NCI-H2171 (cell line): ENCODE measurements around the gene BLVRA.
"Not testable (repeated sequence)": the region's sequence is repeated elsewhere in the genome, so short reads cannot be mapped to it uniquely, and the experiment has no call there.

Experiments used
- DNase-seq: peaks from one replicate; lab custom pipeline; 2025; lab: John Stamatoyannopoulos, UW

The BLVRA gene

DNA sequence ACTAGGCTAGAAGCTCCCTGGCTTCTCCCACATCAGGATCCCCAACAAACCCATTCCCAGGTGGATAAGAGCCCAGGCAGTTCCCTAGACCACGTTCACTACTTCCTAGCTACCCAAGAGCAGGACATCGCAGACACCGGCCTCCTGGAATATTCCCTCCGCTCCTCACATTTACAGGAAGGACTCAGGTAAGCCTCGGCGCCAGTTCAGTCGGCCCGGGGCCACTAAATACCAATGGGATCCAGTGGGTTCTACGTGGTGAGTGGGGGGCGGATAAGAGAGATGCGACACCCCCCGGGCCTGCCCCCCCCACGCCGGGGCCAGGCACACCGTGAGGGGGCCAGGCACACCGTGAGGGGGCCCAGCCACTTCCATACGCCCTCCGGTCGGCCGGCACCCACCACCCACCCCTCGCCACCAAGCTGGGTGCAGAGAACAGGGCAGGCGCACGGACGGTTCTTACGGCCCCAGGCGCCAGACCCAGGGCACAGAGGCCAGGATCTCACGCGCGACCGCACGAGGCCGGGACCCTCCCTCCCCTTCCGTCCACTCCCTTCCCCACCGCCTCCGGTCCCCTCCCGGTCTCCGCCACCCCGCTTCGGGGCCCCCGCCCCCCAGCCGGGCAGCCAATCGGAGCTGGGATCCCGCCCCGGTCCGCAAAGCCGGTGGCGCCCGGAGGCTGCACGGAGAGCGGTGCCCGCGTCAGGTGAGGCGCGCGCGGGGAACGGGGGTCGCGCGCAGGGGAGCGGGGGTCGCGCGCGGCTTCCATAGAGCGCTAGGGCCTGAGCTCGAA is at the start of gene BLVRA:
Gene BLVRA, plus strand, starts transcription at position 652 of the 793 bp plus-strand sequence. CDS start 12,479 bp downstream, outside the sequence.
- peak; percentile 53 for DNase-seq

DNA sequence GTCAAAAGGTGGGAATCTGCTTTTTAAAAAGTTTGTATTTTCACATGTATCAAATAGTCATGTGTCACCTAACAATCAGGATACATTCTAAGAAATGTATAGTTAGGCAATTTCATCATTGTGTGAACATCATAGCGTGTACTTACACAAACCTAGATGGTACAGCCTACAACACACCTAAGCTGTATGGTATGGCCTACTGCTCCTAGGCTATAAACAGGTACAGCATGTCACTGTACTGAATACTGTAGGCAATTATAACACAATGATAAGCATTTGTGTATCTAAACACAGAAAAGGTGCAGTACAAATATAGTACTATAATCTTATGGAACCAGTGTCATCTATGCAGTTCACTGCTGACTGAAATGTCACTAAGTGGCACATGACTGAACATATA is 47.0 kb upstream of the BLVRA start:
- no peak for DNase-seq

DNA sequence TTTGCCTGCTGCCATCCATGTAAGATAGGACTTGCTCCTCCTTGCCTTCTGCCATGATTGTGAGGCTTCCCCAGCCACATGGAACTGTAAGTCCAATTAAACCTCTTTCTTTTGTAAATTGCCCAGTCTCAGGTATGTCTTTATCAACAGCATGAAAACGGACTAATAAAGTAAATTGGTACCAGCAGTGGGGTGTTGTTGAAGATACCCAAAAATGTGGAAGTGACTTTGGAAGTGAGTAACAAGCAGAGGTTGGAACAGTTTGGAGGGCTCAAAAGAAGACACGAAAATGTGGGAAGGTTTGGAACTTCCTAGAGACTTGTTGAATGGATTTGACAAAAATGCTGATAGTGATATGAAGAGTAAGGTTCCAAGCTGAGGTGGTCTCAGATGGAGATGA is 42.5 kb upstream of the BLVRA start:
- DNase-seq: not testable (repeated sequence)

DNA sequence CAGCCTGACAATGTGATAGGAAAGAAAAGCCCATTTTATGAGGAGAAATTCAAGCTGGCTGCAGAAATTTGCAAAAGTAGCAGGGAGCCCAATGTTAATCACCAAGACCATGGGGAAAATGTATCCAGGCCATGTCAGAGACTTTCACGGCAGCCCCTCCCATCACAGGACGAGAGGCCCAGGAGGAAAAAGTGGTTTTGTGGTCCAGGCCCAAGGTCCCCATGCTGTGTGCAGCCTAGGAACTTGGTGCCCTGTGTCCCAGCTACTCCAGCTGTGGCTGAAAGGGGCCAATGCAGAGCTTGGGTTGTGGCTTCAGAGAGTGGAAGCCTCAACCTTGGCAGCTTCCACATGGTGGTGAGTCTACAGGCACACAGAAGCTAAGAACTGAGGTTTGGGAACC is 41.9 kb upstream of the BLVRA start:
- DNase-seq: no peak

GRCh38 chr7:43721193-43721806 is 37.2 kb upstream of the BLVRA start:
- DNase-seq: peak; percentile 25

DNA sequence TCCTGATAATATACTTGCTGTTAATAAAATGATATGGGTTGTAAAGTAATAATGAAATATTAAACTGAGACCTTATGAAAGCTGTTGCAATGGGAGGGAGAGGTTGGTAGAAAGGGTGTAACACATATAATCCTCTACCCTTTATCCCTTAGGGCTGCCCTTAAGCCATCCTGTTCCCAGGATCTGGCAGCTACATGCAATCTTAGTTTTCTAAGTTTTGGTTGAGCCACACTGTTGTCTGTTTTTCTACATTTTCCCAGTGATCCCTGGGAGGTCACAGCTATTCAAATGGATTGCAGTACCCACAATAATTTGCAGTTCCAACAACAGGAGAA is 35.5 kb upstream of the BLVRA start:
- DNase-seq: no peak

DNA sequence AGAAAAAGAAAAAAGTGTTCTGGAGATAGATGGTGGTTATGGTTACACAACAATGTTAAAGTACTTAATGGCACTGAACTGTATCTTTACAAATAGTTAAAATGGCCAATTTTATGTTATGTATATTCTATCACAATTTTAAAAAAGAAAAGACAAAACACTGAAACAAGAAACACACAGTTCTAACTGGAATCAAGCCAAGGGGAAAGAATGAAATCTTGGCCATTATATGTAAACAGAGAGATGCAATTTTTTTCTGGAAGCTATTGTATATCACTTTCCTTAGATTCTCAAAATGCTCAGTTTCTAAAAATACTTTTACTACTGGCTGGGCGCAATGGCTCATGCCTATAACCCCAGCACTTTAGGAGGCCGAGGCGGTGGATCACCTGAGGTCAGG is 33.2 kb upstream of the BLVRA start:
- DNase-seq: no peak

GRCh38 chr7:43726466-43726865 is 32.0 kb upstream of the BLVRA start:
- no peak for DNase-seq

GRCh38 chr7:43727003-43727402 is 31.5 kb upstream of the BLVRA start:
- DNase-seq: no peak

GRCh38 chr7:43727494-43727893 is 31.0 kb upstream of the BLVRA start:
- no peak for DNase-seq

- peak; percentile 87 for DNase-seq
Measured at GRCh38 chr7:43729214-43729923, 29.1 kb upstream of the BLVRA start, which contains the start of gene COA1. COA1 (minus strand) TSS chr7:43729523; CDS start chr7:43648614, 80,909 bp downstream.

DNA sequence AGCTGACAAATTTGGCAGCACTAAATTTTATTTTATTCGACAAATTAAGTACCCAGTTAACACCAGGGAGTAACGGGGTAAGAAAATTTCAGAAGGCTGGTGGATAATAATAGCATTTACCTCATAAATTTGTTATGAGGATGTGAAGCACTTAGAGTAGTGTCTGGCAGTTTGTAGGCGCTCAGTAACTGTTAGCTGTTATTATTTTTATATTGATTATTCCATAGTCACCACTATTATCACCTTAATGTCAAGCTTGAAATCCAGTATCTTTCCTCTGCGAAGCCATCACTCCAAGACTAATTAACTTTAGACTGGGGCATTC is 28.6 kb upstream of the BLVRA start:
- DNase-seq: no peak

DNA sequence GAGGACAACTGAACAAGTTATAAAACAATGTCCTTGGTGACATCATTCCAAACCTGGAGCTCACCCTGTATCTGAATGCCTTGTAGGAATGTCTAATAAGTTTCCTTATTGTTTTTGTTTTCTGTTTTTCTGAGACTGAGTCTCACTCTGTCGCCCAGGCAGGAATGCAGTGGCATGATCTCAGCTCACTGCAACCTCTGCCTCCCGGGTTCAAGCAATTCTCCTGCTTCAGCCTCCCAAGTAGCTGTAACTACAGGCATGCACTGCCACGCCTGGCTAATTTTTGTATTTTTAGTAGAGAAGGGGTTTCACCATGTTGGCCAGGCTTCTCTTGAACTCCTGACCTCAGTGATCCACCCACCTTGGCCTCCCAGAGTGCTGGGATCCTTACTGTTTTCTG is 27.0 kb upstream of the BLVRA start:
- DNase-seq: not testable (repeated sequence)

GRCh38 chr7:43734575-43735332 is 23.7 kb upstream of the BLVRA start:
- not testable (repeated sequence) for DNase-seq

- DNase-seq: no peak
Measured at GRCh38 chr7:43735403-43735801, 23.1 kb upstream of the BLVRA start.

GRCh38 chr7:43735802-43736603 is 22.5 kb upstream of the BLVRA start:
- DNase-seq: no peak

GRCh38 chr7:43737467-43738127 is 20.9 kb upstream of the BLVRA start:
- no peak for DNase-seq

GRCh38 chr7:43742692-43743091 is 15.8 kb upstream of the BLVRA start:
- no peak for DNase-seq

- DNase-seq: no peak
Measured at GRCh38 chr7:43747328-43748105, 11.0 kb upstream of the BLVRA start.

GRCh38 chr7:43749383-43749940 is 9.0 kb upstream of the BLVRA start:
- no peak for DNase-seq
